ENCODE results near the gene ATP6V1G3. TPM values are rescaled to one million over a fixed set of nuclear protein-coding genes. Genes with fewer than 3 reads are reported as not detected.
"Not testable (repeated sequence)": the region's sequence is repeated elsewhere in the genome, so short reads cannot be mapped to it uniquely, and the experiment has no call there.

The ATP6V1G3 gene, protein sequence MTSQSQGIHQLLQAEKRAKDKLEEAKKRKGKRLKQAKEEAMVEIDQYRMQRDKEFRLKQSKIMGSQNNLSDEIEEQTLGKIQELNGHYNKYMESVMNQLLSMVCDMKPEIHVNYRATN
- not detected for total RNA-seq

GRCh38 chr1:198540580-198540979 lies at the start of gene ATP6V1G3:
Gene ATP6V1G3 (minus strand): TSS chr1:198540680. CDS start chr1:198540650, 30 bp downstream.
- DNase-seq, result no peak

DNA sequence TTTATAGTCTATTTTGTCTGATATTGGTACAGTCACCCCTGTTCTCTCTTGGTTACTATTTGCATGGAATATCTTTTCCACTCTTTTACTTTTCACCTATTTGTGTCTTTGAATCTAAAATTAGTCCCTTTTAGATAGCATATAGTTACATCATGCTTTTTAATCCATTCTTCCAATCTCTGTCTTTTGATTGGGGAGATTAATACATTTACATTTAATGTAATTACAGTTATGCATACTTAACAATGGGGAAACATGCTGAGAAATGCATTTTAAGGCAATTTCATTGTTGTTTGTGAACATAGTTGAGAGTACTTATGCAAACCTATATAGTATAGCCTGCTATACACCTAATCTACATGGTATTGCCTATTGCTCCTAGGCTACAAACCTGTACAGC lies 48.4 kb upstream of the ATP6V1G3 start:
- no peak for DNase-seq

GRCh38 chr1:198584163-198584562 lies 43.7 kb upstream of the ATP6V1G3 start:
- no peak for DNase-seq

- not testable (repeated sequence) for DNase-seq
These were observed 42.8 kb upstream of the ATP6V1G3 start for GRCh38 chr1:198583209-198583802.

- DNase-seq, result no peak
These were observed 37.0 kb upstream of the ATP6V1G3 start for GRCh38 chr1:198577444-198577843.

GRCh38 chr1:198575798-198576641 lies 35.5 kb upstream of the ATP6V1G3 start:
- no peak for DNase-seq

DNA sequence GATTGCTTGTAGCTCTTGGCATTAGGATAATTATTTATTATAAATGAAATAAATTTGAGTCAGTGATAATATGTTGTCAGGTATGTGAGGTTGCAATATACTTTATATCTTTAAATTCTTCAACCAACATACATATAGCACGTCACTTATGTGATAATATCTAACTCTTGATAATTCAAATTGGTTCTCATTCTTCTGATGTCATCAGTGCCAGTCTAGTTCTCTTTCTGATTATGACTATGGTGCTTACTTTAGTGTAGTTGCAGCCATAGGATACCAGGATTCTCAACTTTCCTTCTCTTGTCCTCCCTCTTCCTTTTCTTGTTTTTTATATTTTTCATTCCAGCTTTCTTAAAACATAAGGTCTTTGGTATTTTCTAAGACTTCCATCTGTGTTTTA lies 34.8 kb upstream of the ATP6V1G3 start:
- no peak for DNase-seq

- no peak for DNase-seq
These were observed 33.8 kb upstream of the ATP6V1G3 start for GRCh38 chr1:198574325-198574724.

DNA sequence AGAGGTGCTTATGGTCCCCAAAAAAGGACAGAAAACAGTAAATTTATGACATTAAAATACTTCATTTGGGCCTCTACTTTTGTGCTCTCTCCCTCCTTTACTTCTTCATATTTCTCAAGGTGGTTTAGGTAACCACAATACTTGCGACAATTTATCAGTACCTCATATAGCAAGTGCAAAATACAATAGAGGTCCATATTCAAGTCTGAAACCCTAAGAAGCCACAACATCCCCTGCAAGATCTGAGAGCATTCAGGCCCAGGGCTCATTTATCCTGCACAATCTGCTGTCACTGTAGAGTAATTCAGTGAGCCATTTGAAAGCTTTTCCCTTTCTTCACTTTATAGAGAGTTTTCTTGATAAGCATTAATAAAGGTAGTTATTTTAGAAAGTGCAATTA lies 24.2 kb upstream of the ATP6V1G3 start:
- DNase-seq, result no peak

- no peak for DNase-seq
These were observed 23.7 kb upstream of the ATP6V1G3 start for GRCh38 chr1:198564157-198564556.

DNA sequence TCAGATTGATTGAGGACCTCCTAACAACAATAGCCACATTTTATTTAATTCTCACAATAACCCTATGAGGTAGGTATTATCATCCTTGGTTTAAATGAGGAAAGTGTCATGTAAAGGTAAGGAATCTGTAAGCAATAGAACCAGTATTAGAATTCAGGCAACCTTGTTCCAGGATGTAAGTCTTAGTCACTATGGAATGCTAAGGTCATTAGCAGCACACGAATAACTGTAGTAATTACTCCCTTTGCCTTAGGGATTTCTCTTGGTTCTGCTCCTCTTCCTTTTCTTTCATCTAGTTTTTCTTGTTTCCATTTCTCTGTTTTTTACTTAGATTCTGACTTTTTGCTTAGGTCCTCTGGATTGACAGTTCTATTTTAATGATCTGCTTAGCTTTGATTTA lies 23.1 kb upstream of the ATP6V1G3 start:
- DNase-seq, result no peak

DNA sequence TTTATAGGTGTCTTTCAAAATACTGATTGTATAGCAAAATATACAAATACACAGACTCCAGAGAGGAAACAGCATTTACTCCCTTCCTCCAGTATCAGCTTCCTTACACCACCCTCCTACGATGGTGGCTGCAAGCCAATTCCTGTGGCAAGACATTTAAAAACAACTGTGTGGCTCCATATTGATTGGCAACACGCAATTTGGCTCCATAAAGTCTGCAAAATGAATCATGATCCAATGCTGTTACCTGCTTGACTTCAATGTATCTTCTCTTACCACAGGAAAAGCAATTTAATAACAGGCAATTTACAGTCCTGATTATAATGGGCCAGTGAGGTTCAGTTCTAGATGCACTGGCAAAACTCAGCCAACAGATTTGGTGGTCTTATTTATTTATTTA lies 19.7 kb upstream of the ATP6V1G3 start:
- DNase-seq, result no peak

DNA sequence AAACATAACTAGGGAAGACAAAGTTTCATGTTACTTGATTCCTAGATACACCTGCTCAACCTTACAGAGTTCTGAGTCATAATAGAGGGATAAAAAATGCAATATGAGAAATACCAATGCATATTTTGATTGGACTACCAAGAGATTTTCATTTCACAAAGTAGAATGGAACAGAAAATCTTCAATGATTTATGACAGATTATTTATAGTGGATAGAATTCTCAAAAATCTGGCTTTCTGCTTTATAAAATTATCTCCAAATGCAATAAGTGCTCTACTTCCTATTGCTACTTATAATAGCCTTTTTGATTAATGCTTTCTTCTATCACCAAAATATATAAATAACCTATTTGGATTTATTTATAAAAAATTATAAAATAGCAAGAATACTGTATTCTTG lies 18.9 kb upstream of the ATP6V1G3 start:
- DNase-seq, result no peak

GRCh38 chr1:198558402-198558801 lies 17.9 kb upstream of the ATP6V1G3 start:
- DNase-seq, result no peak

- peak; percentile 30 for DNase-seq
These were observed 16.5 kb upstream of the ATP6V1G3 start for GRCh38 chr1:198556971-198557370.

DNA sequence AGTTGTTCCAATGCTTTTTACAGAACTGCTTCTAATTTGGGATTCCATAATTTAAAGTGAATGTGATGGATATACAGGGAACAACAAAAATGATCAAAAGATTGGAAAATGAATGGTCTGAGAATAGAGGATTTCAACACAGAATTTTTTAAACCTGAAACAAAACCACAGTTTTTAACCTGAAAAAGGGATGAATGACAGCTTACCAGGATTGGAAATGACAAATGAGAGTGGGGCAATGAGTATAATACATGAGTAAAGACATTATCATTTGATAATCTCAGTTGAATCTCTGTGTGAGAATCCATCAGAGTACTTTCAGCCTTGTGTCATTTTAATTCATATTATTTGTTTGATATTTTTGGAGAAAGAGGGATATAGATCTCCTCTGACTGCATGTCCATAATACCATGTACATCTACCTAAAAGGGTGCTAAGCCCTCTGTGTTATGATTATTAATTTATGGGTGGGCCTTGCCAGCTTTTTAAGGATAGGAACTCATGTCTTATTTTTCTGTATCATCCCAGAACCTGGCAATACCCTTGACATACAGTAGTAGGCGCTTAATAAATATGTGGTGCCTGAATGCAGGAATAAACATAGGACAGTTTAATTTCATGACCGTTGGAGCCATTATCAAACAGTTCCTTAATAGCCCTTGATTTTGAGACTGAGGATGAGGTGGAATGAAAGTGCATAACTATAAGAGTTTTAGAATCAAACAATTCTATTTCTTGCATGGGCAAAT lies 12.4 kb upstream of the ATP6V1G3 start:
- no peak for DNase-seq

DNA sequence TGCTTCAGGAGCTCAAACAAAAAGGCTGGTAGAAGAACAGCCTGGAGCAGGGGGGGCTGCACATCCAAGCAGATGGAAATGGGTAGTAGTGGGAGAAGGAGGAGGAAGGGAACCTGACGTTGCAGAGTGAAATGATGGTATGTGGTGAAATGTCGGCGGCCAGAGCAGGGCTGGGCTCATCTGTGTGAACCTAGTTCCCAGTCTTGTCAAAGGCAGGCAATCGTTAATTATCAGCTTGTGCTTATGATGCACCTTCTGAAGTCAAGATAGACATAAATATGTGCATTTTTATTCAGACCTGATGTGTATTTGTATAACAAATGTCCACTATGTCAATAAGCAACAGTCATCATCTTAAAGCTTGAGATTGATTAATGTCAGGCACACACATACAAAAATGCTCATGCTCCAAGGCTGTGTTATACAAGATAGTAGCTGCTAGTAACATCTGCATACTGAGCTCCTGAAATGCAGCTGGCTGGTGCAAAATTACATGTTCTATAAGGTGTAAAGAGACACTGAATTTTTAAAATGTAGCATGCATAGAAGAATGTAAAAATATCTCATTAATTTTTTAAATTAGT lies 10.6 kb upstream of the ATP6V1G3 start:
- DNase-seq, result no peak

GRCh38 chr1:198549866-198550265 lies 9.4 kb upstream of the ATP6V1G3 start:
- DNase-seq, result no peak

- DNase-seq, result no peak
These were observed 8.4 kb upstream of the ATP6V1G3 start for GRCh38 chr1:198548890-198549289.

- DNase-seq, result no peak
These were observed 4.7 kb upstream of the ATP6V1G3 start for GRCh38 chr1:198545156-198545555.

- no peak for DNase-seq
These were observed 3.8 kb upstream of the ATP6V1G3 start for GRCh38 chr1:198544265-198544664.

DNA sequence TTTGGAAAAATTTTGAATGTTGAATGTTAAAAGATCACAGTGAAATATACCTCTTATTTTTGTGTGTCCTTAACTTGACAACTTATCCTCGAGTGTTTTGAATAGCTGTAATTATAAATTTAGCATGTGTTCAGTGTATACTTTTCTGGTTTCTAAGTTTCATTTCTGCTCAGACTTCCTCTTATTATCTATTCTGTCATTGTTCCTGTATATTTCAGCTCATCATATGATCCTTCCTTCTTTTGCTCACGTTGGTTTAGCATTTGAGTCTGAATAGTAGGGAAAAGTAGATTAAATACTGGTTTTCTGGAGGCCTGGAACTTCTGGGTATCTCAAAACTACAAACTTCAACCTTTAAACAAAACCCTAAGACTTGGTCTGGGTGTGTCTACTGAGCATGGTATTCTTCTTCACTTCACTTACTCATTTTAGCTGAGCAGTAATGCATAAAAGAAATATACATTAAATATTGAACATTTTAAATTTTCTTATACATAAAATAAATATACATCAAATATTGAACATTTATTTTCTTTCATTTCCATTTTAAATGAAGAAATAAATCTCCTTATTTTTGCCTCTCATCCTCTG lies 3.3 kb upstream of the ATP6V1G3 start:
- no peak for DNase-seq

DNA sequence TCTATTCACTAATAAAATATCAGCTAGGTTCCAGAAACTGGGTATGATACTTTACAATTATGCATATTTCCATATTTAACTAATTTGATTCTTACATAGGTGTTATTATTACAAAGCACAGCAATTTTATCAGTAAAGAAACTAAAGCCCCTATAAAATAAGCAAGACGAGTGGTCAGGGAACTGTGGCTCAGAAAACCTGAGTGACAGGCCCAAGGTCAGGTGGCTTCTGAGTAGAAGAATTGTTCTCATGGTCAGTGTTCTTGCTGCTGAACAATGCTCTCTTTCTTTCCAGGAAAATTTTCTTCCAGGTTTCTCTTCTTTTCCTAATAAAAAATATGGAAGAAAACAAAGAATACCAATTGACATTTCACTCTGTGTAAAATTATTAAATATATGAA lies 2.2 kb upstream of the ATP6V1G3 start:
- DNase-seq, result no peak
